ENCODE measurements around the gene LCN6.

LCN6 gene

GRCh38 chr9:136698635-136699246 is 49.6 kb downstream of the LCN6 start:
- H3K14ac ChIP-seq (ENCODE audit: low read length) = no peak overlapping the region
- no peak overlapping the region for H4K12ac ChIP-seq (ENCODE audit: low read depth, low read length)
- no peak overlapping the region for H4K8ac ChIP-seq (ENCODE audit: low read depth, low read length)
- H2AK5ac ChIP-seq (ENCODE audit: low read length) = no peak overlapping the region
- H2BK12ac ChIP-seq (ENCODE audit: low read length) = no peak overlapping the region
- H2BK120ac ChIP-seq (ENCODE audit: insufficient read depth, low read length, poor library complexity) = no peak overlapping the region
- H3K9me3 ChIP-seq (ENCODE audit: insufficient read depth, low read depth, low read length) = peaks cover 3% of the 10 kb centered on the region
- H3K23ac ChIP-seq (ENCODE audit: low read length) = no peak overlapping the region
- no peak overlapping the region for H3K9ac ChIP-seq (ENCODE audit: low read length)
- H3K79me1 ChIP-seq (ENCODE audit: low read length) = no peaks in the 10 kb centered on the region
- no peak overlapping the region for H2AFZ ChIP-seq (ENCODE audit: insufficient read depth, low read length, poor library complexity)
- H2BK5ac ChIP-seq (ENCODE audit: low read depth, low read length, poor library complexity) = no peak overlapping the region
- H3K4me3 ChIP-seq (ENCODE audit: low read depth, low read length) = no peak overlapping the region
- no peak overlapping the region for H3K27ac ChIP-seq (ENCODE audit: low read depth, low read length)
- H3K18ac ChIP-seq (ENCODE audit: low read length) = no peak overlapping the region
- no peak overlapping the region for H4K91ac ChIP-seq (ENCODE audit: low read depth, low read length)
- no peak for DNase-seq
- H3K27me3 ChIP-seq (ENCODE audit: insufficient read depth, low read length) = no peaks in the 10 kb centered on the region
- H3K4ac ChIP-seq (ENCODE audit: low read depth, low read length) = no peak overlapping the region
- H3K36me3 ChIP-seq (ENCODE audit: control insufficient read depth in 1 of 2, insufficient read depth in 2 of 2, low read length in 2 of 2) = no peaks in the 10 kb centered on the region
- WGBS (ENCODE audit: extremely low coverage, insufficient coverage, insufficient read length) = no CpG with 5 or more reads among the region's 11 CpGs
- peaks cover 0 to 8% of the 10 kb centered on the region in 2 experiments for H3K4me1 ChIP-seq (ENCODE audit: control insufficient read depth in 1 of 2, insufficient read depth in 2 of 2, low read length in 2 of 2)
- H3K79me2 ChIP-seq (ENCODE audit: control insufficient read depth, insufficient read depth, low read length, poor library complexity) = no peaks in the 10 kb centered on the region
- H3K4me2 ChIP-seq (ENCODE audit: low read length) = no peak overlapping the region

- no CpG with 5 or more reads among the region's 20 CpGs for WGBS (ENCODE audit: extremely low coverage, insufficient coverage, insufficient read length)
- Histone ChIP-seq H3K27me3 (ENCODE audit: insufficient read depth, low read length) (no peaks in the 10 kb centered on the region), H3K14ac (ENCODE audit: low read length) (no peak overlapping the region), H4K12ac (ENCODE audit: low read depth, low read length) (no peak overlapping the region), H3K4me3 (ENCODE audit: low read depth, low read length) (no peak overlapping the region), H3K36me3 (ENCODE audit: control insufficient read depth in 1 of 2, insufficient read depth in 2 of 2, low read length in 2 of 2) (no peaks in the 10 kb centered on the region), H3K4ac (ENCODE audit: low read depth, low read length) (no peak overlapping the region), H3K9ac (ENCODE audit: low read length) (no peak overlapping the region), H3K9me3 (ENCODE audit: insufficient read depth, low read depth, low read length) (peaks cover 3% of the 10 kb centered on the region), H3K18ac (ENCODE audit: low read length) (no peak overlapping the region), H3K79me1 (ENCODE audit: low read length) (no peaks in the 10 kb centered on the region), H4K8ac (ENCODE audit: low read depth, low read length) (no peak overlapping the region), H3K27ac (ENCODE audit: low read depth, low read length) (no peak overlapping the region), H2BK5ac (ENCODE audit: low read depth, low read length, poor library complexity) (no peak overlapping the region), H2BK120ac (ENCODE audit: insufficient read depth, low read length, poor library complexity) (no peak overlapping the region), H3K23ac (ENCODE audit: low read length) (no peak overlapping the region), H4K91ac (ENCODE audit: low read depth, low read length) (no peak overlapping the region), H2AK5ac (ENCODE audit: low read length) (no peak overlapping the region), H3K79me2 (ENCODE audit: control insufficient read depth, insufficient read depth, low read length, poor library complexity) (no peaks in the 10 kb centered on the region), H3K4me1 (ENCODE audit: control insufficient read depth in 1 of 2, insufficient read depth in 2 of 2, low read length in 2 of 2) (peaks cover 3 to 9% of the 10 kb centered on the region in 2 experiments), H3K4me2 (ENCODE audit: low read length) (no peak overlapping the region), H2BK12ac (ENCODE audit: low read length) (no peak overlapping the region), H2AFZ (ENCODE audit: insufficient read depth, low read length, poor library complexity) (no peak overlapping the region)
- no peak for DNase-seq
Observed at GRCh38 chr9:136697821-136698526, 50.4 kb downstream of the LCN6 start.

- H2BK120ac ChIP-seq (ENCODE audit: insufficient read depth, low read length, poor library complexity) = no peak overlapping the region
- no peak overlapping the region for H2AFZ ChIP-seq (ENCODE audit: insufficient read depth, low read length, poor library complexity)
- H3K36me3 ChIP-seq (ENCODE audit: control insufficient read depth in 1 of 2, insufficient read depth in 2 of 2, low read length in 2 of 2) = no peaks in the 10 kb centered on the region
- H3K18ac ChIP-seq (ENCODE audit: low read length) = no peak overlapping the region
- H3K9ac ChIP-seq (ENCODE audit: low read length) = no peak overlapping the region
- H3K4ac ChIP-seq (ENCODE audit: low read depth, low read length) = no peak overlapping the region
- no peak overlapping the region for H3K4me2 ChIP-seq (ENCODE audit: low read length)
- peaks cover 3% of the 10 kb centered on the region for H3K9me3 ChIP-seq (ENCODE audit: insufficient read depth, low read depth, low read length)
- H3K27ac ChIP-seq (ENCODE audit: low read depth, low read length) = no peak overlapping the region
- no peak overlapping the region for H4K91ac ChIP-seq (ENCODE audit: low read depth, low read length)
- H3K4me1 ChIP-seq (ENCODE audit: control insufficient read depth in 1 of 2, insufficient read depth in 2 of 2, low read length in 2 of 2) = peaks cover 3 to 9% of the 10 kb centered on the region in 2 experiments
- no peaks in the 10 kb centered on the region for H3K79me2 ChIP-seq (ENCODE audit: control insufficient read depth, insufficient read depth, low read length, poor library complexity)
- H4K8ac ChIP-seq (ENCODE audit: low read depth, low read length) = no peak overlapping the region
- H3K14ac ChIP-seq (ENCODE audit: low read length) = no peak overlapping the region
- no peak overlapping the region for H3K23ac ChIP-seq (ENCODE audit: low read length)
- no CpG with 5 or more reads among the region's 23 CpGs for WGBS (ENCODE audit: extremely low coverage, insufficient coverage, insufficient read length)
- H2BK5ac ChIP-seq (ENCODE audit: low read depth, low read length, poor library complexity) = no peak overlapping the region
- no peak overlapping the region for H4K12ac ChIP-seq (ENCODE audit: low read depth, low read length)
- DNase-seq = no peak
- H3K4me3 ChIP-seq (ENCODE audit: low read depth, low read length) = peak overlapping the region; percentile 6
- no peak overlapping the region for H2AK5ac ChIP-seq (ENCODE audit: low read length)
- no peak overlapping the region for H2BK12ac ChIP-seq (ENCODE audit: low read length)
- H3K27me3 ChIP-seq (ENCODE audit: insufficient read depth, low read length) = no peaks in the 10 kb centered on the region
- no peaks in the 10 kb centered on the region for H3K79me1 ChIP-seq (ENCODE audit: low read length)
Observed at GRCh38 chr9:136697146-136697820, 51.0 kb downstream of the LCN6 start.

- H2BK120ac ChIP-seq (ENCODE audit: insufficient read depth, low read length, poor library complexity) = no peak overlapping the region
- no peak overlapping the region for H3K18ac ChIP-seq (ENCODE audit: low read length)
- H4K8ac ChIP-seq (ENCODE audit: low read depth, low read length) = no peak overlapping the region
- H3K4me3 ChIP-seq (ENCODE audit: low read depth, low read length) = no peak overlapping the region
- no peak overlapping the region for H3K9ac ChIP-seq (ENCODE audit: low read length)
- H3K14ac ChIP-seq (ENCODE audit: low read length) = no peak overlapping the region
- peaks cover 4% of the 10 kb centered on the region for H3K9me3 ChIP-seq (ENCODE audit: insufficient read depth, low read depth, low read length)
- no peak overlapping the region for H3K23ac ChIP-seq (ENCODE audit: low read length)
- H2AK5ac ChIP-seq (ENCODE audit: low read length) = no peak overlapping the region
- no peak overlapping the region for H2BK5ac ChIP-seq (ENCODE audit: low read depth, low read length, poor library complexity)
- WGBS (ENCODE audit: extremely low coverage, insufficient coverage, insufficient read length) = no CpG with 5 or more reads among the region's 9 CpGs
- H3K27ac ChIP-seq (ENCODE audit: low read depth, low read length) = no peak overlapping the region
- H4K12ac ChIP-seq (ENCODE audit: low read depth, low read length) = no peak overlapping the region
- no peaks in the 10 kb centered on the region for H3K79me2 ChIP-seq (ENCODE audit: control insufficient read depth, insufficient read depth, low read length, poor library complexity)
- H2AFZ ChIP-seq (ENCODE audit: insufficient read depth, low read length, poor library complexity) = no peak overlapping the region
- no peaks in the 10 kb centered on the region for H3K27me3 ChIP-seq (ENCODE audit: insufficient read depth, low read length)
- no peak overlapping the region for H3K4ac ChIP-seq (ENCODE audit: low read depth, low read length)
- H3K4me2 ChIP-seq (ENCODE audit: low read length) = no peak overlapping the region
- no peak overlapping the region for H2BK12ac ChIP-seq (ENCODE audit: low read length)
- no peaks in the 10 kb centered on the region for H3K79me1 ChIP-seq (ENCODE audit: low read length)
- H3K36me3 ChIP-seq (ENCODE audit: control insufficient read depth in 1 of 2, insufficient read depth in 2 of 2, low read length in 2 of 2) = no peaks in the 10 kb centered on the region
- no peak overlapping the region for H4K91ac ChIP-seq (ENCODE audit: low read depth, low read length)
- DNase-seq = no peak
- peaks cover 3 to 9% of the 10 kb centered on the region in 2 experiments for H3K4me1 ChIP-seq (ENCODE audit: control insufficient read depth in 1 of 2, insufficient read depth in 2 of 2, low read length in 2 of 2)
Observed at GRCh38 chr9:136696502-136696901, 51.8 kb downstream of the LCN6 start.
